H9 (cell line): ENCODE data around the gene RPL19. TPM values are rescaled to one million over a fixed set of nuclear protein-coding genes. Genes with fewer than 3 reads are reported as not detected.
A peak's percentile ranks its signal among the peaks of the same experiment; 100 is the strongest.

Source experiments
- DNase-seq: peaks from one replicate; pipeline ENCODE4 v3.0.0-alpha.2; 2017
- H2AFZ ChIP-seq: one replicate; pipeline ENCODE4 v1.6.1; 2013; ENCODE audit warnings: mild to moderate bottlenecking, low read length, control low read depth, moderate library complexity
- H2AK5ac ChIP-seq: 2 replicates; pipeline ENCODE4 v1.6.1; 2013; ENCODE audit warnings: low read length, control low read depth, mixed read lengths; ENCODE audit not compliant: insufficient read length
- H2BK120ac ChIP-seq: one replicate; pipeline ENCODE4 v1.6.1; 2013; ENCODE audit warnings: low read depth, mild to moderate bottlenecking, low read length, control low read depth, inconsistent platforms; ENCODE audit not compliant: poor library complexity, severe bottlenecking
- H2BK12ac ChIP-seq: 2 replicates; pipeline ENCODE4 v1.6.1; 2013; ENCODE audit warnings: low read length, control low read depth, mixed read lengths, low read depth; ENCODE audit not compliant: insufficient read length
- H2BK15ac ChIP-seq: 2 replicates; pipeline ENCODE4 v1.6.1; 2013; ENCODE audit warnings: low read depth, low read length, control low read depth
- H2BK20ac ChIP-seq: one replicate; pipeline ENCODE4 v1.6.1; 2013; ENCODE audit warnings: low read depth, mild to moderate bottlenecking, low read length, control low read depth, inconsistent platforms; ENCODE audit not compliant: poor library complexity, severe bottlenecking
- H2BK5ac ChIP-seq: 2 replicates; pipeline ENCODE4 v1.6.1; 2013; ENCODE audit warnings: low read length, control low read depth, mixed read lengths; ENCODE audit not compliant: insufficient read length
- H3K14ac ChIP-seq: 2 replicates; pipeline ENCODE4 v1.6.1; 2013; ENCODE audit warnings: low read length, control low read depth; ENCODE audit not compliant: insufficient read depth
- H3K18ac ChIP-seq: 2 replicates; pipeline ENCODE4 v1.6.1; 2013; ENCODE audit warnings: low read depth, mild to moderate bottlenecking, mixed read lengths, low read length, control low read depth; ENCODE audit not compliant: insufficient read length
- H3K23ac ChIP-seq: 2 replicates; pipeline ENCODE4 v1.6.1; 2013; ENCODE audit warnings: low read length, control low read depth, mixed read lengths, low read depth; ENCODE audit not compliant: insufficient read length
- H3K23me2 ChIP-seq: 2 replicates; pipeline ENCODE4 v1.6.1; 2013; ENCODE audit warnings: low read depth, mild to moderate bottlenecking, mixed read lengths, low read length, control low read depth; ENCODE audit not compliant: insufficient read length, poor library complexity, severe bottlenecking
- H3K27ac ChIP-seq: 2 replicates; pipeline ENCODE4 v1.5.1; 2013; ENCODE audit warnings: low read length, control low read depth, mixed read lengths, low read depth; ENCODE audit not compliant: insufficient read length
- H3K27me3 ChIP-seq: 2 replicates; pipeline ENCODE4 v1.6.1; 2013; ENCODE audit warnings: low read length, control low read depth, inconsistent platforms; ENCODE audit not compliant: insufficient read depth
- H3K4ac ChIP-seq: 2 replicates; pipeline ENCODE4 v1.6.1; 2013; ENCODE audit warnings: low read depth, mild to moderate bottlenecking, control low read depth, inconsistent platforms, low read length, moderate library complexity
- H3K4me1 ChIP-seq: 2 replicates; pipeline ENCODE4 v1.6.1; 2013; ENCODE audit warnings: low read length, control low read depth, inconsistent platforms; ENCODE audit not compliant: insufficient read depth
- H3K4me2 ChIP-seq: 2 replicates; pipeline ENCODE4 v1.6.1; 2013; ENCODE audit warnings: low read length, control low read depth, mixed read lengths; ENCODE audit not compliant: insufficient read length, insufficient read depth
- H3K56ac ChIP-seq: 2 replicates; pipeline ENCODE4 v1.6.1; 2013; ENCODE audit warnings: low read depth, mild to moderate bottlenecking, mixed read lengths, low read length, control low read depth; ENCODE audit not compliant: insufficient read length
- H3K79me1 ChIP-seq: 2 replicates; pipeline ENCODE4 v1.6.1; 2013; ENCODE audit warnings: low read depth, mild to moderate bottlenecking, moderate library complexity, low read length, control low read depth, inconsistent platforms; ENCODE audit not compliant: insufficient read depth, poor library complexity, severe bottlenecking
- H3K79me2 ChIP-seq: 2 replicates; pipeline ENCODE4 v1.6.1; 2013; ENCODE audit warnings: low read length, control low read depth, inconsistent platforms; ENCODE audit not compliant: insufficient read depth
- H3K9ac ChIP-seq: 2 replicates; pipeline ENCODE4 v1.6.1; 2013; ENCODE audit warnings: low read length, control low read depth, mixed read lengths; ENCODE audit not compliant: insufficient read length; ENCODE audit errors: extremely low read depth
- H3K9me3 ChIP-seq: one replicate; pipeline ENCODE4 v1.6.1; 2013; ENCODE audit warnings: low read depth, low read length, inconsistent platforms; ENCODE audit not compliant: control insufficient read depth
- H3T11ph ChIP-seq: one replicate; pipeline ENCODE4 v1.6.1; 2013; ENCODE audit warnings: mild to moderate bottlenecking, low read length, control low read depth, inconsistent platforms
- H4K20me1 ChIP-seq: one replicate; pipeline ENCODE4 v1.6.1; 2013; ENCODE audit not compliant: control insufficient read depth, insufficient read length, insufficient read depth
- H4K5ac ChIP-seq: 2 replicates; pipeline ENCODE4 v1.6.1; 2013; ENCODE audit warnings: low read depth, mild to moderate bottlenecking, mixed read lengths, low read length, control low read depth; ENCODE audit not compliant: insufficient read length
- H4K8ac ChIP-seq: replicated peaks from 2 replicates; pipeline ENCODE4 v1.6.1; 2013; ENCODE audit warnings: low read length, control low read depth, mixed read lengths, low read depth; ENCODE audit not compliant: insufficient read length
- H4K91ac ChIP-seq: 2 replicates; pipeline ENCODE4 v1.6.1; 2013; ENCODE audit warnings: low read depth, mild to moderate bottlenecking, moderate library complexity, mixed read lengths, low read length, control low read depth; ENCODE audit not compliant: insufficient read length
- H3K27ac Mint-ChIP-seq, 3 experiments: 2 replicates in 2 of 3; 3 replicates in 1 of 3; pipeline ENCODE4 v1.8.0; 2020 to 2021; ENCODE audit warnings: mixed read lengths in 3 of 3, mild to moderate bottlenecking in 1 of 3, moderate library complexity in 1 of 3
- H3K27me3 Mint-ChIP-seq: 2 replicates; pipeline ENCODE4 v1.8.0; 2021; ENCODE audit warnings: low read depth, mild to moderate bottlenecking, moderate library complexity, mixed read lengths
- H3K36me3 Mint-ChIP-seq, 3 experiments: 2 replicates in 2 of 3; 3 replicates in 1 of 3; pipeline ENCODE4 v1.8.0; 2020 to 2021; ENCODE audit warnings: low read depth in 3 of 3, mixed read lengths in 3 of 3; ENCODE audit not compliant: insufficient read depth in 1 of 3
- H3K4me1 Mint-ChIP-seq, 2 experiments: 2 replicates each; pipeline ENCODE4 v1.8.0; 2020; ENCODE audit warnings: mixed read lengths in 2 of 2
- H3K4me3 Mint-ChIP-seq, 2 experiments: 2 replicates in 1 of 2; 3 replicates in 1 of 2; pipeline ENCODE4 v1.8.0; 2020 to 2021; ENCODE audit warnings: mild to moderate bottlenecking in 2 of 2, mixed read lengths in 2 of 2, moderate library complexity in 1 of 2
- H3K9me3 Mint-ChIP-seq, 2 experiments: 2 replicates in 1 of 2; 3 replicates in 1 of 2; pipeline ENCODE4 v1.8.0; 2020; ENCODE audit warnings: mild to moderate bottlenecking in 2 of 2, mixed read lengths in 2 of 2, moderate library complexity in 1 of 2
- CTCF ChIP-seq: fragments of 200-600 bp; sonication (generic); conservative IDR thresholded peaks from 3 replicates; pipeline ENCODE4 v1.8.0; 2021; ENCODE audit warnings: antibody characterized with exemption, mild to moderate bottlenecking
- WGBS: extraction: QIAGEN DNeasy Blood & Tissue Kit; methylation state at CpG from one replicate; pipeline ENCODE4 v1.1.7; 2013; ENCODE audit warnings: missing lambda C conversion rate, low lambda C conversion rate, mixed read lengths; ENCODE audit not compliant: insufficient read length; ENCODE audit errors: extremely low coverage; 5-methylcytosine and 5-hydroxymethylcytosine counted together
- total RNA-seq: library from RNA; stranded (reverse); gene quantifications from 2 replicates; pipeline ENCODE4 v1.2.1, GENCODE V29; 2021

The RPL19 gene
- total RNA-seq, 1 experiment from 2014 or later: 2,038 TPM

GRCh38 chr17:39173526-39174274 lies 26.4 kb upstream of the RPL19 start:
- H3K4ac ChIP-seq: no peak overlapping the region
- no peaks in the 10 kb centered on the region for H3K9me3 ChIP-seq
- no peak overlapping the region for H2BK15ac ChIP-seq
- no peak overlapping the region for H2BK120ac ChIP-seq
- no peaks in the 10 kb centered on the region; the same call in 1 of the 2 replicates for H3K4me1 ChIP-seq
- WGBS: no CpG with 5 or more reads among the region's 10 CpGs
- no peak overlapping the region for H4K5ac ChIP-seq
- no peak overlapping the region for H4K91ac ChIP-seq
- peak; percentile 36 for DNase-seq
- H3K4me2 ChIP-seq: no peak overlapping the region
- Mint-ChIP-seq H3K9me3 (peaks cover 0 to 3% of the 10 kb centered on the region in 2 experiments; a peak in 1 of 5 replicates), H3K4me3 (no peak overlapping the region; a peak in 1 of 5 replicates), H3K36me3 (peaks cover 7 to 33% (median 15%) of the 10 kb centered on the region in 3 experiments), H3K27ac (peak overlapping the region in 1 of 3 experiments; percentile 34; a peak in 1 of 7 replicates), H3K27me3 (peaks cover 13% of the 10 kb centered on the region), H3K4me1 (peaks cover 31 to 52% of the 10 kb centered on the region in 2 experiments)
- no peak overlapping the region for H4K8ac ChIP-seq
- H3K23me2 ChIP-seq: no peaks in the 10 kb centered on the region
- no peaks in the 10 kb centered on the region for H3K79me1 ChIP-seq
- H2BK20ac ChIP-seq: no peak overlapping the region
- no peak overlapping the region; the same call in 1 of the 2 replicates for H3K14ac ChIP-seq
- H3K79me2 ChIP-seq: no peaks in the 10 kb centered on the region
- H2AK5ac ChIP-seq: no peak overlapping the region
- H3K27me3 ChIP-seq: no peaks in the 10 kb centered on the region
- no peak overlapping the region for H3K9ac ChIP-seq
- no peak for TF ChIP-seq CTCF
- no peaks in the 10 kb centered on the region for H4K20me1 ChIP-seq
- no peak overlapping the region for H3K27ac ChIP-seq
- no peak overlapping the region for H3T11ph ChIP-seq
- H3K18ac ChIP-seq: no peak overlapping the region
- no peak overlapping the region for H2AFZ ChIP-seq
- no peak overlapping the region for H2BK5ac ChIP-seq
- H3K23ac ChIP-seq: no peak overlapping the region
- H3K56ac ChIP-seq: no peak overlapping the region
- no peak overlapping the region for H2BK12ac ChIP-seq
